HEK293 (cell line): ENCODE measurements around the gene RBCK1.
"Not testable (repeated sequence)": the region's sequence is repeated elsewhere in the genome, so short reads cannot be mapped to it uniquely, and the experiment has no call there.

Experiments used
- CTCF ChIA-PET: fragments of 350-600 bp; formaldehyde crosslinking; extraction: SDS; loops from one replicate; lab custom pipeline; 2021; ENCODE audit warnings: antibody characterized with exemption; lab: Yijun Ruan, JAX
- POLR2A ChIA-PET: fragments of 300-600 bp; formaldehyde crosslinking; extraction: SDS; loops from one replicate; lab custom pipeline; 2020; ENCODE audit warnings: antibody characterized with exemption, inconsistent platforms; lab: Yijun Ruan, JAX
- H3K27ac ChIP-seq: fragments of 200-500 bp; sonication (Bioruptor generic); 2 replicates; pipeline ENCODE4 v1.5.1; 2014; ENCODE audit warnings: low read depth, low read length, control low read depth, inconsistent platforms; ENCODE audit errors: extremely low read depth
- H3K36me3 ChIP-seq, 2 experiments: fragments of 200-500 bp in 1 of 2; sonication (Bioruptor generic) in 1 of 2; 1 replicate in 1 of 2; 2 replicates in 1 of 2; pipeline ENCODE4 v1.5.1; 2014 to 2017; ENCODE audit warnings: inconsistent platforms in 2 of 2, low read length in 2 of 2; ENCODE audit not compliant: control insufficient read depth in 2 of 2, insufficient read depth in 1 of 2
- H3K4me1 ChIP-seq: fragments of 200-500 bp; sonication (Bioruptor generic); 2 replicates; pipeline ENCODE4 v1.5.1; 2014; ENCODE audit warnings: mild to moderate bottlenecking, low read length, inconsistent platforms; ENCODE audit not compliant: control insufficient read depth, insufficient read depth
- H3K4me3 ChIP-seq: 2 replicates; pipeline ENCODE4 v1.5.1; 2011; ENCODE audit warnings: low read depth, mild to moderate bottlenecking, control low read depth, low read length, moderate library complexity
- H3K9me3 ChIP-seq: fragments of 200-500 bp; sonication (Bioruptor generic); 2 replicates; pipeline ENCODE4 v1.5.1; 2014; ENCODE audit warnings: low read depth, low read length, inconsistent platforms; ENCODE audit not compliant: control insufficient read depth, insufficient read depth
- BCL11A ChIP-seq: fragments of 450-650 bp; formaldehyde crosslinking; IDR thresholded peaks from 2 replicates; pipeline ENCODE4 v1.5.1; 2016; ENCODE audit warnings: low read depth, missing biosample characterization, missing genetic modification characterization
- GLI2 ChIP-seq: fragments of 450-650 bp; formaldehyde crosslinking; IDR thresholded peaks from 2 replicates; pipeline ENCODE4; 2017; ENCODE audit warnings: missing biosample characterization, missing genetic modification characterization, low read depth, borderline replicate concordance
- GLIS1 ChIP-seq: fragments of 450-650 bp; formaldehyde crosslinking; IDR thresholded peaks from 2 replicates; pipeline ENCODE4 v1.5.1; 2016; ENCODE audit warnings: missing biosample characterization, missing genetic modification characterization
- PRDM1 ChIP-seq: fragments of 450-650 bp; formaldehyde crosslinking; IDR thresholded peaks from 2 replicates; pipeline ENCODE4; 2016; ENCODE audit warnings: missing biosample characterization, missing genetic modification characterization
- SALL2 ChIP-seq: fragments of 450-650 bp; formaldehyde crosslinking; IDR thresholded peaks from 2 replicates; pipeline ENCODE4 v1.5.0; 2017; ENCODE audit warnings: missing biosample characterization, mild to moderate bottlenecking, missing genetic modification characterization, borderline replicate concordance
- ZNF223 ChIP-seq: fragments of 450-650 bp; formaldehyde crosslinking; IDR thresholded peaks from 2 replicates; pipeline ENCODE4 v1.5.1; 2016; ENCODE audit warnings: missing biosample characterization, missing genetic modification characterization
- ZNF274 ChIP-seq, 2 experiments: fragments of 200-500 bp in 1 of 2; fragments of 450-650 bp in 1 of 2; sonication (Bioruptor generic) in 1 of 2; formaldehyde crosslinking in 1 of 2; IDR thresholded peaks; 2 replicates each; pipeline versions ENCODE4 v1.5.1 to v1.6.1; 2014 to 2016; ENCODE audit warnings: borderline replicate concordance in 1 of 2, inconsistent platforms in 1 of 2, low read length in 1 of 2, missing biosample characterization in 1 of 2, missing genetic modification characterization in 1 of 2
- ZNF555 ChIP-seq: fragments of 450-650 bp; formaldehyde crosslinking; conservative IDR thresholded peaks from 2 replicates; pipeline ENCODE4 v1.5.1; 2017; ENCODE audit warnings: missing biosample characterization, mild to moderate bottlenecking, missing genetic modification characterization, inconsistent platforms
- ZNF558 ChIP-seq: fragments of 450-650 bp; formaldehyde crosslinking; IDR thresholded peaks from 2 replicates; pipeline ENCODE4 v1.5.1; 2016; ENCODE audit warnings: missing biosample characterization, missing genetic modification characterization
- ZNF596 ChIP-seq: fragments of 450-650 bp; IDR thresholded peaks from 2 replicates; pipeline ENCODE4 v1.5.0; 2018; ENCODE audit warnings: missing biosample characterization, mild to moderate bottlenecking, missing genetic modification characterization, moderate library complexity
- ZNF600 ChIP-seq: fragments of 450-650 bp; formaldehyde crosslinking; IDR thresholded peaks from 2 replicates; pipeline ENCODE4 v1.5.1; 2016; ENCODE audit warnings: missing biosample characterization, missing genetic modification characterization
- ZNF76 ChIP-seq: fragments of 450-650 bp; formaldehyde crosslinking; IDR thresholded peaks from 2 replicates; pipeline ENCODE4; 2016; ENCODE audit warnings: low read depth, missing biosample characterization, missing genetic modification characterization, borderline replicate concordance
- ZNF768 ChIP-seq: fragments of 450-650 bp; formaldehyde crosslinking; IDR thresholded peaks from 2 replicates; pipeline ENCODE4 v1.5.1; 2018; ENCODE audit warnings: missing biosample characterization, mild to moderate bottlenecking, missing genetic modification characterization
- TF ChIP-seq, protein P1 (sequence below): fragments of 450-650 bp; formaldehyde crosslinking; IDR thresholded peaks from 2 replicates; pipeline ENCODE4 v1.5.1; 2016; ENCODE audit warnings: missing biosample characterization, missing genetic modification characterization
- TF ChIP-seq, protein P2 (sequence below): fragments of 450-650 bp; formaldehyde crosslinking; IDR thresholded peaks from 2 replicates; pipeline ENCODE4 v1.5.1; 2016; ENCODE audit warnings: missing biosample characterization, missing genetic modification characterization
- TF ChIP-seq, protein P3 (sequence below): fragments of 450-650 bp; formaldehyde crosslinking; IDR thresholded peaks from 2 replicates; pipeline ENCODE4 v1.5.1; 2016; ENCODE audit warnings: missing biosample characterization, missing genetic modification characterization

The RBCK1 gene

DNA sequence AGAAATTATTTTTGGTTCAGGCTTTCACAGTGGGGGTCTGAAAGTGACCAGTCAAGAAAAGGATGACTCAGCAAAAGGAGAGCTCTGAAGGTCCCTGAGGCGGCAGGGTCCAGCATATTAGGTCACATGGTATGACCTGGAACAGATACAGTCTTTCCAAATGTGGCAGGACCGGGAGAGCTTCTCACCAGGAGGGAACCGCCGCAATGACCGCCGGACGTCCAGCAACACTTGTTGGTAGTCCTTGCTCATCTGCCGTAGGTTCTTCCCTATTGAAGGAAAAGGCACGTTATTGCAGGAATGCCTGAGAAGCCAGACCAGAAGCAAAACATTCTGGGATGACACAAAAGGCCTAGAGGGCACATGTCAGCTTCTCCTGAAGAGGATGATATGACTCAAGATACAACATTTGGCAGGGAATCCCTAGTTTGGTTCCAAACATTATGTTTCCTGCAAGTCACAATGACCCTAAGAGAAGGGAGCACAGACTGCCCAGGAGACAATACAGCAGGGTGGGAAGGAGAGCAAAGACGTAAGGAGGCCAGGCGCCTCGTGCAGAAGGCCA, 36.8 kb downstream of the RBCK1 start:
- Histone ChIP-seq H3K36me3 (peaks cover 49 to 69% of the 10 kb centered on the region in 2 experiments), H3K27ac (no peak overlapping the region)
- TF ChIP-seq ZNF600 (tag by site-specific recombination) (peak; percentile 39; the same call in 1 of the 2 replicates), SALL2 (no peak), ZNF76 (tag by site-specific recombination) (no peak), GLIS1 (tag by site-specific recombination) (no peak)

DNA sequence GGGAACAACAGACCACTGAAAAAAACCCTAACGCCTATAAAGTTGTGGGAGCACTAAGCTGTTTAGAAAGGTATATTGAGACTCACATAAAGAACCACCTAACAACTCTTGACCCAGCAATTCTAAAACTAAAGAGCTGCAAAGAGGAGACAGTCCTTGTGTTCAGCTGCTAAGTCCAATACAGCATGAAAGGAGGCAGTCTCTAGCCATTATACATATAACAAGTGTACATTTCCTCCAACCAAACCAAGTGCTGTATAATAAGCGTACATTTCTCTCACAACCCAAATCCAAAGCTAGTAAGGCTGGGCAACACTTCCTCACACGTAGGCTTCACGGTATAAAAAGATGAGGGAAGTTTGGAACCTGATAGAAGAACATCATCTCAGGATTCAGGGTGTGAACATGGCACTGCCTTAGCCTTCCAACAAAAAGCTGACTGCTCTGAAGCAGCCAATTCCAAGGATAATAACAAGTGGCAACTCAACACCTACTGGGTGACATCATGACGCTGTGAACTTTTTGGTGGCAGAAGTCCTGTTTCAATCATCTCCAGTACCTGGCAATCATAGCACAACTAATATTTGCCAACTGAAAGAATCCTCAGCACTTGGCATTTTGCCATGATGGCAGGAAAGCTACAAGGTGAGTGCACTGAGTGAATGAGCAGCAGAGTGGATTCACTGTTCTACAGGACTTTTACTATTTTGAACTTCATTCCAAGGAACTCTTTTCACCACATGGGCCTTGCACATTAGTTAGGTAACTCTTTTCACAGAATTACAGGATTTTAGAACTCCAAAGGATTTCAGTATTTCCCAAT, 37.6 kb downstream of the RBCK1 start:
- H3K36me3 ChIP-seq, result peaks cover 45 to 61% of the 10 kb centered on the region in 2 experiments
- no peaks in the 10 kb centered on the region for H3K4me1 ChIP-seq
- no peaks in the 10 kb centered on the region for H3K9me3 ChIP-seq
- POLR2A ChIA-PET, result interaction anchor here (1.0 kb wide), 1 partner anchor 98 kb away, joined by 3 read pairs; the partner anchor contains the start of gene NRSN2
- no peak overlapping the region for H3K27ac ChIP-seq
- CTCF ChIA-PET, result interaction anchor here (0.9 to 2.2 kb wide), 7 partner anchors 10 to 92 kb away, joined by 3 to 14 read pairs (median 4); no protein-coding TSS in a partner anchor
- TF ChIP-seq, protein P1, sequence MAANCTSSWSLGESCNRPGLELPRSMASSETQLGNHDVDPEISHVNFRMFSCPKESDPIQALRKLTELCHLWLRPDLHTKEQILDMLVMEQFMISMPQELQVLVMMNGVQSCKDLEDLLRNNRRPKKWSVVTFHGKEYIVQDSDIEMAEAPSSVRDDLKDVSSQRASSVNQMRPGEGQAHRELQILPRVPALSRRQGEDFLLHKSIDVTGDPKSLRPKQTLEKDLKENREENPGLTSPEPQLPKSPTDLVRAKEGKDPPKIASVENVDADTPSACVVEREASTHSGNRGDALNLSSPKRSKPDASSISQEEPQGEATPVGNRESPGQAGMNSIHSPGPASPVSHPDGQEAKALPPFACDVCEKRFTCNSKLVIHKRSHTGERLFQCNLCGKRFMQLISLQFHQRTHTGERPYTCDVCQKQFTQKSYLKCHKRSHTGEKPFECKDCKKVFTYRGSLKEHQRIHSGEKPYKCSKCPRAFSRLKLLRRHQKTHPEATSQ (tag by site-specific recombination), result no peak
- TF ChIP-seq PRDM1, result peak; percentile 75
- TF ChIP-seq, protein P2, sequence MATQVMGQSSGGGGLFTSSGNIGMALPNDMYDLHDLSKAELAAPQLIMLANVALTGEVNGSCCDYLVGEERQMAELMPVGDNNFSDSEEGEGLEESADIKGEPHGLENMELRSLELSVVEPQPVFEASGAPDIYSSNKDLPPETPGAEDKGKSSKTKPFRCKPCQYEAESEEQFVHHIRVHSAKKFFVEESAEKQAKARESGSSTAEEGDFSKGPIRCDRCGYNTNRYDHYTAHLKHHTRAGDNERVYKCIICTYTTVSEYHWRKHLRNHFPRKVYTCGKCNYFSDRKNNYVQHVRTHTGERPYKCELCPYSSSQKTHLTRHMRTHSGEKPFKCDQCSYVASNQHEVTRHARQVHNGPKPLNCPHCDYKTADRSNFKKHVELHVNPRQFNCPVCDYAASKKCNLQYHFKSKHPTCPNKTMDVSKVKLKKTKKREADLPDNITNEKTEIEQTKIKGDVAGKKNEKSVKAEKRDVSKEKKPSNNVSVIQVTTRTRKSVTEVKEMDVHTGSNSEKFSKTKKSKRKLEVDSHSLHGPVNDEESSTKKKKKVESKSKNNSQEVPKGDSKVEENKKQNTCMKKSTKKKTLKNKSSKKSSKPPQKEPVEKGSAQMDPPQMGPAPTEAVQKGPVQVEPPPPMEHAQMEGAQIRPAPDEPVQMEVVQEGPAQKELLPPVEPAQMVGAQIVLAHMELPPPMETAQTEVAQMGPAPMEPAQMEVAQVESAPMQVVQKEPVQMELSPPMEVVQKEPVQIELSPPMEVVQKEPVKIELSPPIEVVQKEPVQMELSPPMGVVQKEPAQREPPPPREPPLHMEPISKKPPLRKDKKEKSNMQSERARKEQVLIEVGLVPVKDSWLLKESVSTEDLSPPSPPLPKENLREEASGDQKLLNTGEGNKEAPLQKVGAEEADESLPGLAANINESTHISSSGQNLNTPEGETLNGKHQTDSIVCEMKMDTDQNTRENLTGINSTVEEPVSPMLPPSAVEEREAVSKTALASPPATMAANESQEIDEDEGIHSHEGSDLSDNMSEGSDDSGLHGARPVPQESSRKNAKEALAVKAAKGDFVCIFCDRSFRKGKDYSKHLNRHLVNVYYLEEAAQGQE (tag by site-specific recombination), result no peak
- H3K4me3 ChIP-seq, result no peak overlapping the region

More for the DNA sequence above, 36.8 kb downstream of the RBCK1 start:
- no peaks in the 10 kb centered on the region for H3K9me3 ChIP-seq
- POLR2A ChIA-PET, result no interaction called here
- CTCF ChIA-PET, result interaction anchor here (0.9 to 2.2 kb wide), 5 partner anchors 10 to 34 kb away, joined by 3 to 14 read pairs (median 4); no protein-coding TSS in a partner anchor
- H3K4me3 ChIP-seq, result no peak overlapping the region
- no peaks in the 10 kb centered on the region for H3K4me1 ChIP-seq

DNA sequence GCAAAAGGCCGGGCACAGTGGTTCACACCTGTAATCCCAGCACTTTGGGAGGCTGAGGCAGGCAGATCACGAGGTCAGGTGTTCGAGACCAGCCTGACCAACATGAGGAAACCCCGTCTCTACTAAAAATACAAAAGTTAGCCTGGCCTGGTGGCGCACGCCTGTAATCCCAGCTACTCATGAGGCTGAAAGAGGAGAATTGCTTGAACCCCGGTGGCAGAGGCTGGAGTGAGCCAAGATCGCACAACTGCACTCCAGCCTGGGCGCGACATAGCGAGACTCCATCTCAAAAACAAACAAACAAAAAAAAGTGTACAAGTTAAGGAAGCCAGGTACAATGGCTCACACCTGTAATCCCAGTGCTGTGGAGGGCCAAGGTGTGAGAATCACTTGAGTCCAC, 43.9 kb downstream of the RBCK1 start:
- H3K4me1 ChIP-seq, CTCF ChIA-PET, H3K27ac ChIP-seq, H3K36me3 ChIP-seq, POLR2A ChIA-PET, H3K4me3 ChIP-seq, H3K9me3 ChIP-seq: not testable (repeated sequence)

DNA sequence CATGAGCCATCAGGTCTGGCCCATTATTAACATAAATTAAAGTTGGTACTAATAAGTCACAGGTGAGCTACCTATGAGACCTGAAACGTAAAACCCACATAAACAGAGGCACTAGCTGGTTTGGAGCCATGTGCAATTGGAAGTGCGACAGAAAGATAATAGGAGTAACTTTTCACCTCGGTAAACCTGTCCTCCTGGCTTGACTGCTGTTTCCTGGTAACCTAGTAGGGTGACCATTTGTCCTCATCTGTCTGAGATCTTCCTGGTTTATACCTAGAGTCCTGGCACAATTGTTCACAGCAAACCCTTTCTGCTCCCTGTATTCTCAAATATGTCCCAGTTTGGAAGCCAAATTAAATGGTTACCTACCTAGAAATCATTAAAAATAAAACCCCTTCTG, 46.9 kb downstream of the RBCK1 start:
- no peaks in the 10 kb centered on the region for H3K9me3 ChIP-seq
- peaks cover 0 to 10% of the 10 kb centered on the region in 2 experiments; a peak in 1 of 3 replicates for H3K36me3 ChIP-seq
- H3K4me3 ChIP-seq, result no peak overlapping the region
- H3K27ac ChIP-seq, result no peak overlapping the region
- peaks cover 4% of the 10 kb centered on the region for H3K4me1 ChIP-seq
- CTCF ChIA-PET, result interaction anchor here (0.7 kb wide), 1 partner anchor 24 kb away, joined by 3 read pairs; no protein-coding TSS in a partner anchor
- POLR2A ChIA-PET, result interaction anchor here (0.6 kb wide), 1 partner anchor 44 kb away, joined by 3 read pairs; no protein-coding TSS in a partner anchor
- TF ChIP-seq BCL11A (tag by site-specific recombination), result no peak
- no peak for TF ChIP-seq ZNF768 (tag by site-specific recombination)
- no peak for TF ChIP-seq ZNF555 (tag by site-specific recombination)
- no peak for TF ChIP-seq GLI2 (tag by site-specific recombination)
- TF ChIP-seq ZNF558 (tag by site-specific recombination), result no peak
- TF ChIP-seq, protein P3, sequence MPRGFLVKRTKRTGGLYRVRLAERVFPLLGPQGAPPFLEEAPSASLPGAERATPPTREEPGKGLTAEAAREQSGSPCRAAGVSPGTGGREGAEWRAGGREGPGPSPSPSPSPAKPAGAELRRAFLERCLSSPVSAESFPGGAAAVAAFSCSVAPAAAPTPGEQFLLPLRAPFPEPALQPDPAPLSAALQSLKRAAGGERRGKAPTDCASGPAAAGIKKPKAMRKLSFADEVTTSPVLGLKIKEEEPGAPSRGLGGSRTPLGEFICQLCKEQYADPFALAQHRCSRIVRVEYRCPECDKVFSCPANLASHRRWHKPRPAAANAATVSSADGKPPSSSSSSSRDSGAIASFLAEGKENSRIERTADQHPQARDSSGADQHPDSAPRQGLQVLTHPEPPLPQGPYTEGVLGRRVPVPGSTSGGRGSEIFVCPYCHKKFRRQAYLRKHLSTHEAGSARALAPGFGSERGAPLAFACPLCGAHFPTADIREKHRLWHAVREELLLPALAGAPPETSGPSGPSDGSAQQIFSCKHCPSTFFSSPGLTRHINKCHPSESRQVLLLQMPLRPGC, result no peak
- no peak for TF ChIP-seq ZNF223 (tag by site-specific recombination)
- no peak for TF ChIP-seq ZNF596 (tag by site-specific recombination)
- no peak for TF ChIP-seq ZNF274 (IDR thresholded peaks at IDR 0.05; ENCODE audit: low read length)
- TF ChIP-seq ZNF274 (tag by site-specific recombination; IDR thresholded peaks at IDR 0.05; ENCODE audit: borderline replicate concordance), result no peak
